ENCODE measurements around the gene DCLK3.

DNA sequence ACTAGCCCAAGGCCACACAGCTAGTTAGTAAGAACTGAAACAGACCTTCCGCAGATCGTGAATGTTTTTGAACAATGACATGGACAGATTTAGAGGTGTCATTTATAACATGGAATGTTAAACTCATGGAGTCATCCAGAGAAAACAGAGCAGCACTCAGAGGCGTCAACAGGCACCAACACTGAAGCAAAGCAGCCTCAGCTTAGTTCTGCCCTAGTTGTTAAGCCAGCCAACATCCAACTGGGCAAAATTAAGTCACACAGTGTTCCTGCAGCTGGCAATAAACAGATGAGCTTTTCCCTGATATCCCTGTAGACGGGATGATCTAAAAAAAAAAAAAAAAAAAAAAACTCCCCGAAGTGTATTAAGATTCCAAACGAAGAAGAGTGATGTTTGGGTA lies 13.6 kb downstream of the DCLK3 start:
- TF ChIP-seq, protein P1, sequence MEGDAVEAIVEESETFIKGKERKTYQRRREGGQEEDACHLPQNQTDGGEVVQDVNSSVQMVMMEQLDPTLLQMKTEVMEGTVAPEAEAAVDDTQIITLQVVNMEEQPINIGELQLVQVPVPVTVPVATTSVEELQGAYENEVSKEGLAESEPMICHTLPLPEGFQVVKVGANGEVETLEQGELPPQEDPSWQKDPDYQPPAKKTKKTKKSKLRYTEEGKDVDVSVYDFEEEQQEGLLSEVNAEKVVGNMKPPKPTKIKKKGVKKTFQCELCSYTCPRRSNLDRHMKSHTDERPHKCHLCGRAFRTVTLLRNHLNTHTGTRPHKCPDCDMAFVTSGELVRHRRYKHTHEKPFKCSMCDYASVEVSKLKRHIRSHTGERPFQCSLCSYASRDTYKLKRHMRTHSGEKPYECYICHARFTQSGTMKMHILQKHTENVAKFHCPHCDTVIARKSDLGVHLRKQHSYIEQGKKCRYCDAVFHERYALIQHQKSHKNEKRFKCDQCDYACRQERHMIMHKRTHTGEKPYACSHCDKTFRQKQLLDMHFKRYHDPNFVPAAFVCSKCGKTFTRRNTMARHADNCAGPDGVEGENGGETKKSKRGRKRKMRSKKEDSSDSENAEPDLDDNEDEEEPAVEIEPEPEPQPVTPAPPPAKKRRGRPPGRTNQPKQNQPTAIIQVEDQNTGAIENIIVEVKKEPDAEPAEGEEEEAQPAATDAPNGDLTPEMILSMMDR (IDR thresholded peaks at IDR 0.05): no peak
- TF ChIP-seq, protein P2, sequence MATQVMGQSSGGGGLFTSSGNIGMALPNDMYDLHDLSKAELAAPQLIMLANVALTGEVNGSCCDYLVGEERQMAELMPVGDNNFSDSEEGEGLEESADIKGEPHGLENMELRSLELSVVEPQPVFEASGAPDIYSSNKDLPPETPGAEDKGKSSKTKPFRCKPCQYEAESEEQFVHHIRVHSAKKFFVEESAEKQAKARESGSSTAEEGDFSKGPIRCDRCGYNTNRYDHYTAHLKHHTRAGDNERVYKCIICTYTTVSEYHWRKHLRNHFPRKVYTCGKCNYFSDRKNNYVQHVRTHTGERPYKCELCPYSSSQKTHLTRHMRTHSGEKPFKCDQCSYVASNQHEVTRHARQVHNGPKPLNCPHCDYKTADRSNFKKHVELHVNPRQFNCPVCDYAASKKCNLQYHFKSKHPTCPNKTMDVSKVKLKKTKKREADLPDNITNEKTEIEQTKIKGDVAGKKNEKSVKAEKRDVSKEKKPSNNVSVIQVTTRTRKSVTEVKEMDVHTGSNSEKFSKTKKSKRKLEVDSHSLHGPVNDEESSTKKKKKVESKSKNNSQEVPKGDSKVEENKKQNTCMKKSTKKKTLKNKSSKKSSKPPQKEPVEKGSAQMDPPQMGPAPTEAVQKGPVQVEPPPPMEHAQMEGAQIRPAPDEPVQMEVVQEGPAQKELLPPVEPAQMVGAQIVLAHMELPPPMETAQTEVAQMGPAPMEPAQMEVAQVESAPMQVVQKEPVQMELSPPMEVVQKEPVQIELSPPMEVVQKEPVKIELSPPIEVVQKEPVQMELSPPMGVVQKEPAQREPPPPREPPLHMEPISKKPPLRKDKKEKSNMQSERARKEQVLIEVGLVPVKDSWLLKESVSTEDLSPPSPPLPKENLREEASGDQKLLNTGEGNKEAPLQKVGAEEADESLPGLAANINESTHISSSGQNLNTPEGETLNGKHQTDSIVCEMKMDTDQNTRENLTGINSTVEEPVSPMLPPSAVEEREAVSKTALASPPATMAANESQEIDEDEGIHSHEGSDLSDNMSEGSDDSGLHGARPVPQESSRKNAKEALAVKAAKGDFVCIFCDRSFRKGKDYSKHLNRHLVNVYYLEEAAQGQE (IDR thresholded peaks at IDR 0.05; ENCODE audit: insufficient read depth in 1 of 2, low read depth in 2 of 2, low read length in 1 of 2): no peak
- no peak for TF ChIP-seq POLR2AphosphoS5 (IDR thresholded peaks at IDR 0.05; ENCODE audit: low read depth, low read length)
